ENCODE results near the gene PABPC3.

GRCh38 chr13:25051065-25051464 is 44.9 kb upstream of the PABPC3 start:
- TF ChIP-seq CTCF (conservative IDR thresholded peaks at IDR 0.05; ENCODE audit: low read length) = no peak
- no peak for TF ChIP-seq EZH2phosphoT487 (IDR thresholded peaks at IDR 0.05; ENCODE audit: borderline replicate concordance)
